Thyroid gland (tissue), 4 donors: ENCODE data around the gene REPS2.

ENCODE experiments used
- POLR2A ChIP-seq, 2 donors: fragments of 450-650 bp; IDR thresholded peaks; one replicate each; pipeline ENCODE4 v1.6.1; 2017; ENCODE audit warnings: antibody characterized with exemption in 2 of 2, mild to moderate bottlenecking in 2 of 2, moderate library complexity in 1 of 2
- TF ChIP-seq, protein P1 (sequence below), 6 experiments: fragments of 200-600 bp in 3 of 6; fragments of 450-650 bp in 3 of 6; sonication (generic) in 3 of 6; IDR thresholded peaks; one replicate each; pipeline ENCODE4 v1.5.1; 2016 to 2019; ENCODE audit warnings: antibody characterized with exemption in 6 of 6, mild to moderate bottlenecking in 2 of 6, inconsistent platforms in 1 of 6, moderate library complexity in 1 of 6

- no peak for TF ChIP-seq POLR2A (IDR thresholded peaks at IDR 0.05)
- TF ChIP-seq, protein P1, sequence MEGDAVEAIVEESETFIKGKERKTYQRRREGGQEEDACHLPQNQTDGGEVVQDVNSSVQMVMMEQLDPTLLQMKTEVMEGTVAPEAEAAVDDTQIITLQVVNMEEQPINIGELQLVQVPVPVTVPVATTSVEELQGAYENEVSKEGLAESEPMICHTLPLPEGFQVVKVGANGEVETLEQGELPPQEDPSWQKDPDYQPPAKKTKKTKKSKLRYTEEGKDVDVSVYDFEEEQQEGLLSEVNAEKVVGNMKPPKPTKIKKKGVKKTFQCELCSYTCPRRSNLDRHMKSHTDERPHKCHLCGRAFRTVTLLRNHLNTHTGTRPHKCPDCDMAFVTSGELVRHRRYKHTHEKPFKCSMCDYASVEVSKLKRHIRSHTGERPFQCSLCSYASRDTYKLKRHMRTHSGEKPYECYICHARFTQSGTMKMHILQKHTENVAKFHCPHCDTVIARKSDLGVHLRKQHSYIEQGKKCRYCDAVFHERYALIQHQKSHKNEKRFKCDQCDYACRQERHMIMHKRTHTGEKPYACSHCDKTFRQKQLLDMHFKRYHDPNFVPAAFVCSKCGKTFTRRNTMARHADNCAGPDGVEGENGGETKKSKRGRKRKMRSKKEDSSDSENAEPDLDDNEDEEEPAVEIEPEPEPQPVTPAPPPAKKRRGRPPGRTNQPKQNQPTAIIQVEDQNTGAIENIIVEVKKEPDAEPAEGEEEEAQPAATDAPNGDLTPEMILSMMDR (IDR thresholded peaks at IDR 0.05): no peak
Observed at GRCh38 chrX:16975233-16975632, 28.8 kb downstream of the REPS2 start.
